Astrocyte of the cerebellum (primary cell): Measurements from ENCODE around the gene CFAP20DC.

Source experiments
- DNase-seq: peaks from one replicate; pipeline ENCODE4 v3.0.0-alpha.2; 2011; ENCODE audit warnings: low read depth
- H3K4me3 ChIP-seq: 2 replicates; pipeline ENCODE4 v1.5.1; 2011; ENCODE audit warnings: mild to moderate bottlenecking, low read depth, low read length, moderate library complexity
- CTCF ChIP-seq: IDR thresholded peaks from 2 replicates; pipeline ENCODE4 v1.5.1; 2012; ENCODE audit warnings: low read length, low read depth, moderate library complexity, mild to moderate bottlenecking; ENCODE audit errors: missing control alignments
- in situ Hi-C: cut with HindIII; loops from 2 replicates; pipeline ENCODE4 v1.10.0; 2017; ENCODE audit warnings: low sequenced_read_pairs

Gene CFAP20DC

GRCh38 chr3:59082106-59082505, 32.3 kb upstream of the CFAP20DC start:
- no peak for TF ChIP-seq CTCF
- in situ Hi-C loops = no loop called here
- H3K4me3 ChIP-seq = no peak overlapping the region
- DNase-seq = no peak

- no peak overlapping the region for H3K4me3 ChIP-seq
- DNase-seq = no peak
- in situ Hi-C loops = no loop called here
- no peak for TF ChIP-seq CTCF
Observed at GRCh38 chr3:59081071-59081470, 31.2 kb upstream of the CFAP20DC start.

- TF ChIP-seq CTCF = no peak
- no peak overlapping the region for H3K4me3 ChIP-seq
- in situ Hi-C loops = no loop called here
- DNase-seq = no peak
Observed at GRCh38 chr3:59079962-59080361, 30.1 kb upstream of the CFAP20DC start.

GRCh38 chr3:59074764-59075163, 24.9 kb upstream of the CFAP20DC start:
- no peak for DNase-seq
- no peak overlapping the region for H3K4me3 ChIP-seq
- no peak for TF ChIP-seq CTCF
- in situ Hi-C loops = no loop called here

- no peak overlapping the region for H3K4me3 ChIP-seq
- no peak for DNase-seq
- no peak for TF ChIP-seq CTCF
- in situ Hi-C loops = no loop called here
Observed at GRCh38 chr3:59072681-59073080, 22.9 kb upstream of the CFAP20DC start.

GRCh38 chr3:59069838-59070237, 20.0 kb upstream of the CFAP20DC start:
- DNase-seq = no peak

More at GRCh38 chr3:59069838-59070237, 20.0 kb upstream of the CFAP20DC start:
- in situ Hi-C loops = no loop called here
- H3K4me3 ChIP-seq = no peak overlapping the region
- TF ChIP-seq CTCF = no peak
